ENCODE results near the gene ATP6AP2. TPM values are rescaled to one million over a fixed set of nuclear protein-coding genes. Genes with fewer than 3 reads are reported as not detected.

Gene ATP6AP2
- total and polyA plus RNA-seq, 7 donors = 16.8 to 121 (median 86.4) TPM

DNA sequence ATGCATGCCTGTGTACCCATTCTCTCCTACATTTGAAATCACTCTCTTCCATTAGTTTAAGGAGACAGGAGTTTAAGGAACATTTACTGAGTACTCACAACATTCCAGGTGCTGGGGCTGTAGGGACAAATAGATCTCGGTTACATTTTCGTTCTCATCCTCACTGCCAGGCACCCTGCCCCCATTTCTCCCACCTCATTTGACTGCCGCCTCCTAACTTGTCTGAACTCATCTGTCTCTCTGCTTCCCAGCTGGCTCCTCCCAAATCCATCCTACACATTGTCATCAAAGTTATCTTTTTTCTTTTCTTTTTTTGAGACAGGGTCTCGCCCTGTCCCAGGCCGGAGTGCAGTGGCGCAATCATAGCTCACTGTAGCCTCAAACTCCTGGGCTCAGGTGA lies 22.7 kb downstream of the ATP6AP2 start:
- Histone ChIP-seq H3K36me3 (peaks cover 0 to 32% (median 0%) of the 10 kb centered on the region in 4 donors), H3K9me3 (no peaks in the 10 kb centered on the region), H3K27ac (no peak overlapping the region), H3K27me3 (no peaks in the 10 kb centered on the region), H3K4me1 (no peaks in the 10 kb centered on the region), H3K4me3 (no peak overlapping the region)
- 96% methylated on average over 6 of the region's 6 CpGs for WGBS, 2 donors
- TF ChIP-seq EP300 (IDR thresholded peaks at IDR 0.05) (no peak), POLR2AphosphoS5 (IDR thresholded peaks at IDR 0.05) (no peak), POLR2A (IDR thresholded peaks at IDR 0.05) (no peak)
- TF ChIP-seq, protein P1, sequence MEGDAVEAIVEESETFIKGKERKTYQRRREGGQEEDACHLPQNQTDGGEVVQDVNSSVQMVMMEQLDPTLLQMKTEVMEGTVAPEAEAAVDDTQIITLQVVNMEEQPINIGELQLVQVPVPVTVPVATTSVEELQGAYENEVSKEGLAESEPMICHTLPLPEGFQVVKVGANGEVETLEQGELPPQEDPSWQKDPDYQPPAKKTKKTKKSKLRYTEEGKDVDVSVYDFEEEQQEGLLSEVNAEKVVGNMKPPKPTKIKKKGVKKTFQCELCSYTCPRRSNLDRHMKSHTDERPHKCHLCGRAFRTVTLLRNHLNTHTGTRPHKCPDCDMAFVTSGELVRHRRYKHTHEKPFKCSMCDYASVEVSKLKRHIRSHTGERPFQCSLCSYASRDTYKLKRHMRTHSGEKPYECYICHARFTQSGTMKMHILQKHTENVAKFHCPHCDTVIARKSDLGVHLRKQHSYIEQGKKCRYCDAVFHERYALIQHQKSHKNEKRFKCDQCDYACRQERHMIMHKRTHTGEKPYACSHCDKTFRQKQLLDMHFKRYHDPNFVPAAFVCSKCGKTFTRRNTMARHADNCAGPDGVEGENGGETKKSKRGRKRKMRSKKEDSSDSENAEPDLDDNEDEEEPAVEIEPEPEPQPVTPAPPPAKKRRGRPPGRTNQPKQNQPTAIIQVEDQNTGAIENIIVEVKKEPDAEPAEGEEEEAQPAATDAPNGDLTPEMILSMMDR (IDR thresholded peaks at IDR 0.05) = no peak
- intact Hi-C loops (cut with DNase I) = no loop called here
- DNase-seq = no peak

DNA sequence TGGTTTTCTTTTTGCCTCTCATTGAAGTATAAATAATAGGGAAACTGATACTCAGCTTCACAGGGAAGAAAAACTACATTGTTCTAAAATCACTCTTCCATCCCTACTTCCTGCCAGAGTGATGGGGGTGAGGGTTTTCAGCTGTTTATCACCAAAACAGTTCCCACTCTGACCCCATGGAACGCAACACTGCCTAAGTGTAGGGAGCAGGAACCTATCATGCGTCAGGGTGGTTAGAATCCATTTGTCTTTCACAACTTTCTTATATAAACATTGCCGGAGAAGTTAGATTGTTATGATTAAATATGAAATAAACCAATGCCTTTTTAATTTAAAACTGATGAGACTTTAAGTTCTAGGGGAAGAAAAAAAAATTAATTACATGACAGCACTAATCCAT lies 26.6 kb downstream of the ATP6AP2 start:
- Histone ChIP-seq H3K27me3 (no peaks in the 10 kb centered on the region), H3K9me3 (no peaks in the 10 kb centered on the region), H3K4me3 (no peak overlapping the region), H3K27ac (no peak overlapping the region), H3K4me1 (no peaks in the 10 kb centered on the region), H3K36me3 (no peaks in the 10 kb centered on the region)
- WGBS, 2 donors = 85 to 91% methylated on average over 3 of the region's 3 CpGs
- intact Hi-C loops (cut with DNase I) = no loop called here
- DNase-seq = no peak
- TF ChIP-seq, protein P1 (IDR thresholded peaks at IDR 0.05) = no peak
- TF ChIP-seq POLR2A (IDR thresholded peaks at IDR 0.05) (no peak), POLR2AphosphoS5 (IDR thresholded peaks at IDR 0.05) (no peak)

DNA sequence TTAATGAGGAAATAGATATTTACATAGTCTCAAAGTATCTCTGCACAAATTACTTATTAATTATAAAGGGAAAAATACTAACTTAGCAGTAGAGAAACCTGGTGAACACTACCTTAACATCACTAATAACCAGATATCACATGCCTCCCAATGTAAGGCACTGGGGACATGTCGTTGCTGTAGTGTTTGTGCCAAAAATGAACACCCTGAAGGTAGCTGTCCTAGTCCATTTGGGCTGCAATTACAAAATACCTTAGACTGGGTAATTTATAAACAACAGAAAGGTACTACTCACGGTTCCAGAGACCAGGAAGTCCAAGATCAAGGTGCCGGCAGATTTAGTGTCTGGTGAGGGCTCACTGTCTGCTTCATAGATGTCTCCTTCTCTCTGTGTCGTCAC lies 31.7 kb downstream of the ATP6AP2 start:
- Histone ChIP-seq H3K4me1 (no peaks in the 10 kb centered on the region), H3K27me3 (no peaks in the 10 kb centered on the region), H3K9me3 (no peaks in the 10 kb centered on the region), H3K27ac (no peak overlapping the region), H3K36me3 (no peaks in the 10 kb centered on the region), H3K4me3 (no peak overlapping the region)
- TF ChIP-seq EP300 (IDR thresholded peaks at IDR 0.05) = no peak
- TF ChIP-seq, protein P1 (IDR thresholded peaks at IDR 0.05) = no peak
- TF ChIP-seq POLR2A (IDR thresholded peaks at IDR 0.05) = no peak
- no peak for TF ChIP-seq POLR2AphosphoS5 (IDR thresholded peaks at IDR 0.05)
- no peak for DNase-seq
- 63 to 65% methylated on average over 4 of the region's 4 CpGs for WGBS, 2 donors
- intact Hi-C loops (cut with DNase I) = no loop called here

DNA sequence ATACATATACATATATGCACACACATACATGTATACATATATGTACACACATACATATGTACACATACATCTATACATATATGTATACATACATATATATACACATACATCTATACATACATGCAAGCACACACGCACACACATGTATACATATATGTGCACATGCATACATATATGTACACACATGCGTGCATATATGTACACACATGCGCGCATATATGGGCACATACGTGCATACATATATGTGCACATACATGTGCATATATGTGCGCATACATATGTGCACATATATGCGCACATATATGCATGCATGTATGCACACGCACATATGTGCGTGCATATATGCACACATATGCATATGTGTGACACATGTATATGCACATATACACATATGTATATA lies 35.2 kb downstream of the ATP6AP2 start:
- H3K4me1 ChIP-seq = no peaks in the 10 kb centered on the region
- H3K27me3 ChIP-seq = no peaks in the 10 kb centered on the region
- no peak for DNase-seq
- no peaks in the 10 kb centered on the region for H3K9me3 ChIP-seq
- TF ChIP-seq, protein P1 (IDR thresholded peaks at IDR 0.05) = no peak
- no peak overlapping the region for H3K27ac ChIP-seq
- no peaks in the 10 kb centered on the region for H3K36me3 ChIP-seq
- intact Hi-C loops (cut with DNase I) = no loop called here
- WGBS, 2 donors = 83 to 84% methylated on average over 9 of the region's 9 CpGs
- H3K4me3 ChIP-seq = no peak overlapping the region

DNA sequence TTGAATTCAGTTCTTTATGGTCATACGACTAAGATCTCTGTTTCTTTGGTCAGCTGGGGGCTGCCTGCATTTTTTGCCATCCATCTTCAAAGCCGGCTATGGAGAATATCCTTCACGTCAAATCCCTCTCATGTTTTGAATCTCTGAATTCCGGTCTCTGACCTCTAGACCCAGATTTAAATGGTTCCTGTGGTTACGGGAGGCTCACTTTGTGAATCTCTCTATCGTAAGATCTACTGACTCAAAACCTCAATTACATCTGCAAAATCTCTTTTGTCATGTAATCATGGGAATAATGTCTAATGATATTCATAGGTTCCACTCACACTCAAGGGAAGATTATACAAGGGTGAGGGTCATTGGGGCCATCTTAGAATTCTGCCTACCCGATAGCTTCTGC lies 36.8 kb downstream of the ATP6AP2 start:
- no peaks in the 10 kb centered on the region for H3K9me3 ChIP-seq
- H3K27ac ChIP-seq = no peak overlapping the region
- no peaks in the 10 kb centered on the region for H3K36me3 ChIP-seq
- intact Hi-C loops (cut with DNase I) = no loop called here
- H3K4me3 ChIP-seq = no peak overlapping the region
- no peaks in the 10 kb centered on the region for H3K4me1 ChIP-seq
- no peaks in the 10 kb centered on the region for H3K27me3 ChIP-seq
- TF ChIP-seq, protein P1 (IDR thresholded peaks at IDR 0.05) = no peak
- TF ChIP-seq POLR2A (IDR thresholded peaks at IDR 0.05) (no peak), POLR2AphosphoS5 (IDR thresholded peaks at IDR 0.05) (no peak), EP300 (IDR thresholded peaks at IDR 0.05) (no peak)
- WGBS, 2 donors = 86% methylated on average over 7 of the region's 7 CpGs
- no peak for DNase-seq
